Measurements from ENCODE around the gene FMNL1. TPM values are rescaled to one million over a fixed set of nuclear protein-coding genes. Genes with fewer than 3 reads are reported as not detected.
A peak's percentile ranks its signal among the peaks of the same experiment; 100 is the strongest.

FMNL1 gene
- total and polyA plus RNA-seq, 10 of the 15 experiments (the other 5 are each of a cell fraction or from before 2014, with no cell fraction given) = 3.3 to 108 (median 19.5) TPM

DNA sequence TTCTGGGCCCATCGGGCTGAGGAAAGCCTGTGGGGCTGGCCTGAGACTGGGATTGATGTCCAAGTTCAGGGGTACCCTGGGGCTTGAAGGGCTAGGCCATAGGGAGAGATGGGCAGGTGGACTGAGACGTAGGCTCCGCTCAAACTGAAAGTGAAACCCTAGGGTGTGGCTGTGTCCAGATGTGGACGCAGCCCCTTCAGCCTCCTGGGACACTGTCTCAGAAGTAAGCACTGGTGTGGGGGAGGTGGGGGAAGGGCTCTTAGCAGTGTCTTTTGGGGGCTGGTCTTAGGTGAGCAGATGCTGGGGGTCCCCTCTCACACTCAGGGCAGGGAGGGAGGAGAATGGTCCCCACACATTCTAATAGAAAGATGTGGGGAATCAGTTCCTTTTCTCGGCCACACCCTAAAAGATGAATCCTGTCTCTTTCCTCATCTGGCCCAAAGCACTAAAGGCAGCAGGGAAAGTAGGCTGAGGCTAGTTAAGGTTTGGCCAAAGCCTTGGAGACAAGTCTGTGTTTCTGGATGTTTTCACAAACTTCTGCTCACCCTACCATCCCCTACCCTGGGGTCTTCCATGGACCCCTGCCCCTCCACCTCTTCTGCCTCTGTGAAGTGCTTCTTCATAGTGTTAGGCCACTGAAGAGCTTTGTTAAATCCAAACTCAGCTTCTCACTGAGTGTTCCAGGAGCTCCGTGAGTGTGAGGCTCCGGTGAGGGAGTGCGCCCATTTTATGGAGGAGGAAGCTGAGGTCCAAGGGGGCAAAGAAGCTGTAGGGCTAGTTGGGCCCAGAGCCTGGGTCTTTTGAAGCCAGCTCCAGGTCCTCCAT, 5.6 kb downstream of the FMNL1 start (continued):
- TF ChIP-seq BCL11A (IDR thresholded peaks at IDR 0.05; ENCODE audit: low read depth, low read length) (peak; percentile 67), RBBP5 (conservative IDR thresholded peaks at IDR 0.05) (no peak), ZNF217 (IDR thresholded peaks at IDR 0.05) (0 out of 2 replicates have a peak, but pooled peaks have one; percentile 62), IKZF1 (conservative IDR thresholded peaks at IDR 0.05) (peak; percentile 18; the same call in 1 of the 2 replicates), CREB1 (IDR thresholded peaks at IDR 0.05; ENCODE audit: low read depth) (no peak), FOXK2 (IDR thresholded peaks at IDR 0.05) (peak; percentile 22; the same call in 1 of the 2 replicates), ZNF274 (IDR thresholded peaks at IDR 0.05; ENCODE audit: insufficient read depth, insufficient read length) (no peak), MEF2A (IDR thresholded peaks at IDR 0.05; ENCODE audit: insufficient read depth, low read depth, low read length) (no peak), PML (IDR thresholded peaks at IDR 0.05; ENCODE audit: low read length) (no peak)
- TF ChIP-seq, protein P1, sequence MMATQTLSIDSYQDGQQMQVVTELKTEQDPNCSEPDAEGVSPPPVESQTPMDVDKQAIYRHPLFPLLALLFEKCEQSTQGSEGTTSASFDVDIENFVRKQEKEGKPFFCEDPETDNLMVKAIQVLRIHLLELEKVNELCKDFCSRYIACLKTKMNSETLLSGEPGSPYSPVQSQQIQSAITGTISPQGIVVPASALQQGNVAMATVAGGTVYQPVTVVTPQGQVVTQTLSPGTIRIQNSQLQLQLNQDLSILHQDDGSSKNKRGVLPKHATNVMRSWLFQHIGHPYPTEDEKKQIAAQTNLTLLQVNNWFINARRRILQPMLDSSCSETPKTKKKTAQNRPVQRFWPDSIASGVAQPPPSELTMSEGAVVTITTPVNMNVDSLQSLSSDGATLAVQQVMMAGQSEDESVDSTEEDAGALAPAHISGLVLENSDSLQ (IDR thresholded peaks at IDR 0.05) = peak; percentile 46; the same call in 1 of the 2 replicates
- TF ChIP-seq, protein P2, sequence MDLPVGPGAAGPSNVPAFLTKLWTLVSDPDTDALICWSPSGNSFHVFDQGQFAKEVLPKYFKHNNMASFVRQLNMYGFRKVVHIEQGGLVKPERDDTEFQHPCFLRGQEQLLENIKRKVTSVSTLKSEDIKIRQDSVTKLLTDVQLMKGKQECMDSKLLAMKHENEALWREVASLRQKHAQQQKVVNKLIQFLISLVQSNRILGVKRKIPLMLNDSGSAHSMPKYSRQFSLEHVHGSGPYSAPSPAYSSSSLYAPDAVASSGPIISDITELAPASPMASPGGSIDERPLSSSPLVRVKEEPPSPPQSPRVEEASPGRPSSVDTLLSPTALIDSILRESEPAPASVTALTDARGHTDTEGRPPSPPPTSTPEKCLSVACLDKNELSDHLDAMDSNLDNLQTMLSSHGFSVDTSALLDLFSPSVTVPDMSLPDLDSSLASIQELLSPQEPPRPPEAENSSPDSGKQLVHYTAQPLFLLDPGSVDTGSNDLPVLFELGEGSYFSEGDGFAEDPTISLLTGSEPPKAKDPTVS (IDR thresholded peaks at IDR 0.05; ENCODE audit: low read depth, low read length) = no peak
- TF ChIP-seq, protein P3, sequence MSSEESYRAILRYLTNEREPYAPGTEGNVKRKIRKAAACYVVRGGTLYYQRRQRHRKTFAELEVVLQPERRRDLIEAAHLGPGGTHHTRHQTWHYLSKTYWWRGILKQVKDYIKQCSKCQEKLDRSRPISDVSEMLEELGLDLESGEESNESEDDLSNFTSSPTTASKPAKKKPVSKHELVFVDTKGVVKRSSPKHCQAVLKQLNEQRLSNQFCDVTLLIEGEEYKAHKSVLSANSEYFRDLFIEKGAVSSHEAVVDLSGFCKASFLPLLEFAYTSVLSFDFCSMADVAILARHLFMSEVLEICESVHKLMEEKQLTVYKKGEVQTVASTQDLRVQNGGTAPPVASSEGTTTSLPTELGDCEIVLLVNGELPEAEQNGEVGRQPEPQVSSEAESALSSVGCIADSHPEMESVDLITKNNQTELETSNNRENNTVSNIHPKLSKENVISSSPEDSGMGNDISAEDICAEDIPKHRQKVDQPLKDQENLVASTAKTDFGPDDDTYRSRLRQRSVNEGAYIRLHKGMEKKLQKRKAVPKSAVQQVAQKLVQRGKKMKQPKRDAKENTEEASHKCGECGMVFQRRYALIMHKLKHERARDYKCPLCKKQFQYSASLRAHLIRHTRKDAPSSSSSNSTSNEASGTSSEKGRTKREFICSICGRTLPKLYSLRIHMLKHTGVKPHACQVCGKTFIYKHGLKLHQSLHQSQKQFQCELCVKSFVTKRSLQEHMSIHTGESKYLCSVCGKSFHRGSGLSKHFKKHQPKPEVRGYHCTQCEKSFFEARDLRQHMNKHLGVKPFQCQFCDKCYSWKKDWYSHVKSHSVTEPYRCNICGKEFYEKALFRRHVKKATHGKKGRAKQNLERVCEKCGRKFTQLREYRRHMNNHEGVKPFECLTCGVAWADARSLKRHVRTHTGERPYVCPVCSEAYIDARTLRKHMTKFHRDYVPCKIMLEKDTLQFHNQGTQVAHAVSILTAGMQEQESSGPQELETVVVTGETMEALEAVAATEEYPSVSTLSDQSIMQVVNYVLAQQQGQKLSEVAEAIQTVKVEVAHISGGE (CRISPR knock-in tag; IDR thresholded peaks at IDR 0.05) = no peak
- TF ChIP-seq, protein P4, sequence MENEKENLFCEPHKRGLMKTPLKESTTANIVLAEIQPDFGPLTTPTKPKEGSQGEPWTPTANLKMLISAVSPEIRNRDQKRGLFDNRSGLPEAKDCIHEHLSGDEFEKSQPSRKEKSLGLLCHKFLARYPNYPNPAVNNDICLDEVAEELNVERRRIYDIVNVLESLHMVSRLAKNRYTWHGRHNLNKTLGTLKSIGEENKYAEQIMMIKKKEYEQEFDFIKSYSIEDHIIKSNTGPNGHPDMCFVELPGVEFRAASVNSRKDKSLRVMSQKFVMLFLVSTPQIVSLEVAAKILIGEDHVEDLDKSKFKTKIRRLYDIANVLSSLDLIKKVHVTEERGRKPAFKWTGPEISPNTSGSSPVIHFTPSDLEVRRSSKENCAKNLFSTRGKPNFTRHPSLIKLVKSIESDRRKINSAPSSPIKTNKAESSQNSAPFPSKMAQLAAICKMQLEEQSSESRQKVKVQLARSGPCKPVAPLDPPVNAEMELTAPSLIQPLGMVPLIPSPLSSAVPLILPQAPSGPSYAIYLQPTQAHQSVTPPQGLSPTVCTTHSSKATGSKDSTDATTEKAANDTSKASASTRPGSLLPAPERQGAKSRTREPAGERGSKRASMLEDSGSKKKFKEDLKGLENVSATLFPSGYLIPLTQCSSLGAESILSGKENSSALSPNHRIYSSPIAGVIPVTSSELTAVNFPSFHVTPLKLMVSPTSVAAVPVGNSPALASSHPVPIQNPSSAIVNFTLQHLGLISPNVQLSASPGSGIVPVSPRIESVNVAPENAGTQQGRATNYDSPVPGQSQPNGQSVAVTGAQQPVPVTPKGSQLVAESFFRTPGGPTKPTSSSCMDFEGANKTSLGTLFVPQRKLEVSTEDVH (IDR thresholded peaks at IDR 0.05; ENCODE audit: low read depth, partially characterized antibody) = no peak
